Uterus (tissue), 2 donors: ENCODE measurements around the gene PHAF1.

Experiments
- POLR2A ChIP-seq, 2 donors: fragments of 450-650 bp; IDR thresholded peaks; one replicate each; pipeline ENCODE4 v1.6.1; 2016; ENCODE audit warnings: antibody characterized with exemption in 2 of 2, mild to moderate bottlenecking in 1 of 2, moderate library complexity in 1 of 2
- TF ChIP-seq, protein P1 (sequence below), 4 experiments: fragments of 200-600 bp in 2 of 4; fragments of 450-650 bp in 2 of 4; sonication (generic) in 2 of 4; IDR thresholded peaks; one replicate each; pipeline ENCODE4 v1.5.1; 2016 to 2019; ENCODE audit warnings: antibody characterized with exemption in 4 of 4, mild to moderate bottlenecking in 2 of 4, moderate library complexity in 1 of 4

DNA sequence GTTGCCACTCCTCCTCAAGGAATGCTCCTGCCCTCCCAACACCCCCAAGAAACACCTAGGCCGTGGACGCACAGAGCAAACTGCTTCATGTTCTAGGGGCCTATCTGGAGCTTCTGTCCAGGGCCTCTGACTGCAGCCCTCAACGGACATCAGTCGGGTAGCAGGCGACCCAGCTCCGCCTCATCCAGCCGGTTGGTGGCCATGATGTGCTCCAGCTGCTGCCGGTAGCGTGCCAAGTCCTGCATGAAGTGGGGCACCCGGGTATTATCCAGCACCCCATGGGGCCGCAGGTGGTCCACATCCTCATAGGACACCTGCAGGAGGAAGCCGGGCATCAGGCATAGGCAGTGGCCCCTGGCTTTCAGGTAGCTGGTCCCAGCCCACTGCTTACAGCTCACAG lies 66.9 kb downstream of the PHAF1 start:
- TF ChIP-seq, protein P1, sequence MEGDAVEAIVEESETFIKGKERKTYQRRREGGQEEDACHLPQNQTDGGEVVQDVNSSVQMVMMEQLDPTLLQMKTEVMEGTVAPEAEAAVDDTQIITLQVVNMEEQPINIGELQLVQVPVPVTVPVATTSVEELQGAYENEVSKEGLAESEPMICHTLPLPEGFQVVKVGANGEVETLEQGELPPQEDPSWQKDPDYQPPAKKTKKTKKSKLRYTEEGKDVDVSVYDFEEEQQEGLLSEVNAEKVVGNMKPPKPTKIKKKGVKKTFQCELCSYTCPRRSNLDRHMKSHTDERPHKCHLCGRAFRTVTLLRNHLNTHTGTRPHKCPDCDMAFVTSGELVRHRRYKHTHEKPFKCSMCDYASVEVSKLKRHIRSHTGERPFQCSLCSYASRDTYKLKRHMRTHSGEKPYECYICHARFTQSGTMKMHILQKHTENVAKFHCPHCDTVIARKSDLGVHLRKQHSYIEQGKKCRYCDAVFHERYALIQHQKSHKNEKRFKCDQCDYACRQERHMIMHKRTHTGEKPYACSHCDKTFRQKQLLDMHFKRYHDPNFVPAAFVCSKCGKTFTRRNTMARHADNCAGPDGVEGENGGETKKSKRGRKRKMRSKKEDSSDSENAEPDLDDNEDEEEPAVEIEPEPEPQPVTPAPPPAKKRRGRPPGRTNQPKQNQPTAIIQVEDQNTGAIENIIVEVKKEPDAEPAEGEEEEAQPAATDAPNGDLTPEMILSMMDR (IDR thresholded peaks at IDR 0.05), result no peak
- TF ChIP-seq POLR2A (IDR thresholded peaks at IDR 0.05), result no peak
